ENCODE measurements around the gene KLF14. TPM values are rescaled to one million over a fixed set of nuclear protein-coding genes. Genes with fewer than 3 reads are reported as not detected.

The KLF14 gene
- total and polyA plus RNA-seq, 2 of the 4 experiments (the other 2 are of a cell fraction), result 0.05 TPM; not detected in 1

DNA sequence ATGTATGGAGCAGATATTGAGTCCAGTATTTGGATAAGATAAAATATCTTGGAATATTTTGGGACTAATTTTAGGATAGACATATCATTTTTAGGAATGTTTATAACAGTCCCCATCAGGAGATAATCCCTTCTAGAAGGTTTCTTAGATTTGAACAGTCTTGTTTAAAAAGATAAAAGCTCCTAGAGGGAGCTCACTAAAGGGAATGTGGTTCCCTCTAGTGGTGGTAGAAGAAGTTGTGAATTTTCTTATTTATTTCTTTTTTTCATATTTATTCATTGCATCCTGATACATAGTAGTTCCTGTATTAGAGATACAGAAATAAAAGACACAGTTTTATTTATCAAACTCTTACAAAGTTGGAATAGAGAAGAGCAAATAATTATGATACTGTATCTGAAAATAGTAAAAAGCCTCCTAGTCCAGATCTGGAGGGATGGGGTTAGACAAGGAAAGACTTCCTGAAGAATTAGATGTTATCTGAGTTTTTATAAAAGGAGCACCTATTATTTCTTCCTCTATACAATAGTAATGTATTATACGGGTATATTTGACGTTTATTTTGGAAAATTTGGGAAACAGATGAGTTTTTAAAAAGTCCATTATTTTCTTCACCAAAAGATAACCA is 24.5 kb upstream of the KLF14 start:
- Histone ChIP-seq H3K4me3 (ENCODE audit: insufficient read depth, low read depth, low read length) (no peak overlapping the region), H4K5ac (ENCODE audit: low read depth, low read length) (no peak overlapping the region), H4K20me1 (ENCODE audit: insufficient read depth, low read length) (no peaks in the 10 kb centered on the region), H3K9me1 (ENCODE audit: insufficient read depth, low read length) (no peaks in the 10 kb centered on the region), H2AK9ac (replicated peaks; ENCODE audit: low read depth, low read length, poor library complexity) (no peak overlapping the region), H2BK5ac (ENCODE audit: low read depth, low read length, poor library complexity, severe bottlenecking) (no peak overlapping the region), H4K91ac (ENCODE audit: insufficient read depth, low read depth, low read length) (no peak overlapping the region), H2AFZ (replicated peaks; ENCODE audit: low read length, poor library complexity) (no peak overlapping the region), H2BK15ac (ENCODE audit: low read depth, low read length) (no peak overlapping the region), H3K9ac (ENCODE audit: low read depth, low read length) (no peak overlapping the region), H2BK120ac (ENCODE audit: low read depth, low read length) (no peak overlapping the region), H3K27me3 (ENCODE audit: control insufficient read depth, insufficient read depth, low read length) (peaks cover 20% of the 10 kb centered on the region), H2AK5ac (ENCODE audit: low read depth, low read length) (no peak overlapping the region), H3K4ac (ENCODE audit: low read depth, low read length) (no peak overlapping the region), H3K14ac (replicated peaks; ENCODE audit: low read depth, low read length) (no peak overlapping the region), H2BK20ac (ENCODE audit: low read depth, low read length) (no peak overlapping the region), H3K79me1 (ENCODE audit: low read depth in 1 of 2, low read length in 2 of 2) (no peaks in the 10 kb centered on the region), H3K56ac (ENCODE audit: extremely low read depth, insufficient read depth, low read length) (no peak overlapping the region), H3K4me1 (ENCODE audit: control insufficient read depth, insufficient read depth, low read length) (no peaks in the 10 kb centered on the region), H3K23ac (ENCODE audit: low read depth, low read length) (no peak overlapping the region), H3K36me3 (ENCODE audit: control insufficient read depth, insufficient read depth, low read length) (no peaks in the 10 kb centered on the region), H4K8ac (ENCODE audit: low read depth in 2 of 2, low read length in 2 of 2) (no peak overlapping the region), H3K18ac (ENCODE audit: low read depth, low read length) (no peak overlapping the region), H3K4me2 (ENCODE audit: low read depth, low read length) (no peak overlapping the region), H3K27ac (ENCODE audit: insufficient read depth, low read length) (no peak overlapping the region), H3K9me3 (ENCODE audit: control insufficient read depth, insufficient read depth, low read length) (no peaks in the 10 kb centered on the region)
- CTCF ChIA-PET, result interaction anchor here (0.5 to 1.5 kb wide), 5 partner anchors 9 to 696 kb away, joined by 3 to 5 read pairs (median 4); no protein-coding TSS in a partner anchor
- intact Hi-C loops (cut with micrococcal nuclease) (loop anchor here (1.0 kb wide), 3 partner anchors 516 to 721 kb away; no protein-coding TSS in a partner anchor), dilution Hi-C loops (cut with HindIII; ENCODE audit: low sequenced_read_pairs, unreplicated experiment) (no loop called here), in situ Hi-C loops (cut with MboI; ENCODE audit: low sequenced_read_pairs) (loop anchor here (10.0 kb wide), 1 partner anchor 684 kb away; the partner anchor contains the start of gene KLHDC10)
- ATAC-seq (ENCODE audit: low read depth) (peak; percentile 82), DNase-seq (peak; percentile 69)
- TF ChIP-seq CHD1 (IDR thresholded peaks at IDR 0.05; ENCODE audit: low read depth, low read length), result no peak
- TF ChIP-seq MXI1 (IDR thresholded peaks at IDR 0.05; ENCODE audit: borderline replicate concordance, low read depth, low read length), result no peak
- TF ChIP-seq RAD21 (IDR thresholded peaks at IDR 0.05; ENCODE audit: low read length), result peak; percentile 78
- TF ChIP-seq, protein P1, sequence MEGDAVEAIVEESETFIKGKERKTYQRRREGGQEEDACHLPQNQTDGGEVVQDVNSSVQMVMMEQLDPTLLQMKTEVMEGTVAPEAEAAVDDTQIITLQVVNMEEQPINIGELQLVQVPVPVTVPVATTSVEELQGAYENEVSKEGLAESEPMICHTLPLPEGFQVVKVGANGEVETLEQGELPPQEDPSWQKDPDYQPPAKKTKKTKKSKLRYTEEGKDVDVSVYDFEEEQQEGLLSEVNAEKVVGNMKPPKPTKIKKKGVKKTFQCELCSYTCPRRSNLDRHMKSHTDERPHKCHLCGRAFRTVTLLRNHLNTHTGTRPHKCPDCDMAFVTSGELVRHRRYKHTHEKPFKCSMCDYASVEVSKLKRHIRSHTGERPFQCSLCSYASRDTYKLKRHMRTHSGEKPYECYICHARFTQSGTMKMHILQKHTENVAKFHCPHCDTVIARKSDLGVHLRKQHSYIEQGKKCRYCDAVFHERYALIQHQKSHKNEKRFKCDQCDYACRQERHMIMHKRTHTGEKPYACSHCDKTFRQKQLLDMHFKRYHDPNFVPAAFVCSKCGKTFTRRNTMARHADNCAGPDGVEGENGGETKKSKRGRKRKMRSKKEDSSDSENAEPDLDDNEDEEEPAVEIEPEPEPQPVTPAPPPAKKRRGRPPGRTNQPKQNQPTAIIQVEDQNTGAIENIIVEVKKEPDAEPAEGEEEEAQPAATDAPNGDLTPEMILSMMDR (conservative IDR thresholded peaks at IDR 0.05; ENCODE audit: low read depth, low read length), result peak; percentile 77
- peak; percentile 71 for TF ChIP-seq SMC3 (IDR thresholded peaks at IDR 0.05; ENCODE audit: low read depth, low read length)
- no TSS peak for BruUV-seq (replicated peaks)
- no CpG with 5 or more reads among the region's 2 CpGs for WGBS, 2 experiments (ENCODE audit: extremely low coverage in 2 of 2, insufficient read length in 1 of 2)
- POLR2A ChIA-PET (ENCODE audit: unreplicated experiment), result no interaction called here
